ENCODE results near the gene PGAP2.

DNA sequence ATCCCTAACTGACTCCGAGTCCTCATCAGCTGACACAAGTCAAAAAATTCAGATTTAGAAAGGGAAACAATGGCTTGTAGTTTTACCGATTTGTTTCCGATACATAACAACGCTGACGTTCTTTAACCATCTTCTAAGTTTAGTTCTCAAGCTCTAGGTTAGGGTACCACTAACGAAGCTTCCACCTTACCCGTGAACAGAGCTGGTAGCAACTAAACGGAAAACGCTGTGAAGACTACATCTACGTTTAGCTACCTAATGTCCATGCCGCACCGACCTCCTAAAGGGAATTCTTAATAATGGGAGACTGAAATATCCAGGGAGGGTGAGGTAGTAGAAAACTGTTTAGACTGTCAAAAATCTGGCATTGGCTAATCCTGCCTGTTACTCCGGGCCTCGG lies 12.0 kb upstream of the PGAP2 start:
- TF ChIP-seq TAF1 (IDR thresholded peaks at IDR 0.05; ENCODE audit: borderline replicate concordance, insufficient read depth, low read length) (no peak), FOXP2 (optimal IDR thresholded peaks at IDR 0.05; ENCODE audit: borderline replicate concordance, extremely low read depth, extremely low read length, insufficient read depth) (no peak), REST (IDR thresholded peaks at IDR 0.05; ENCODE audit: insufficient read depth in 1 of 2, low read depth in 2 of 2, low read length in 2 of 2) (no peak)

Data from PFSK-1 (cell line).